ENCODE results near the gene MST1.

- TF ChIP-seq POLR2AphosphoS5 (IDR thresholded peaks at IDR 0.05; ENCODE audit: insufficient read depth in 1 of 2, low read depth in 1 of 2), result no peak
- no peak for TF ChIP-seq CTCF (IDR thresholded peaks at IDR 0.05)
- no peak for TF ChIP-seq POLR2A (IDR thresholded peaks at IDR 0.05)
These were observed 47.2 kb downstream of the MST1 start for GRCh38 chr3:49641921-49642707.
